Skeletal muscle tissue (tissue), 4 donors: ENCODE data around the gene RHO. TPM values are rescaled to one million over a fixed set of nuclear protein-coding genes. Genes with fewer than 3 reads are reported as not detected.

Experiments
- H3K27ac ChIP-seq: one replicate; pipeline ENCODE4 v1.7.0; 2013; ENCODE audit warnings: mild to moderate bottlenecking, low read depth, low read length, inconsistent platforms
- H3K27me3 ChIP-seq, 3 donors: one replicate each; pipeline ENCODE4 v1.7.0; 2013; ENCODE audit warnings: low read length in 3 of 3; ENCODE audit not compliant: control insufficient read depth in 3 of 3, insufficient read depth in 3 of 3
- H3K36me3 ChIP-seq, 3 donors: one replicate each; pipeline ENCODE4 v1.7.0; 2013; ENCODE audit warnings: low read length in 3 of 3; ENCODE audit not compliant: control insufficient read depth in 3 of 3, insufficient read depth in 3 of 3
- H3K4me1 ChIP-seq, 3 donors: one replicate each; pipeline ENCODE4 v1.7.0; 2013; ENCODE audit warnings: low read length in 3 of 3, mild to moderate bottlenecking in 3 of 3; ENCODE audit not compliant: control insufficient read depth in 3 of 3, insufficient read depth in 3 of 3
- H3K4me3 ChIP-seq, 3 donors: one replicate each; pipeline ENCODE4 v1.7.0; 2013; ENCODE audit warnings: low read length in 3 of 3
- H3K9ac ChIP-seq, 3 donors: one replicate each; pipeline ENCODE4 v1.7.0; 2013; ENCODE audit warnings: low read length in 3 of 3, mild to moderate bottlenecking in 3 of 3, moderate library complexity in 2 of 3, low read depth in 1 of 3
- H3K9me3 ChIP-seq, 3 donors: one replicate each; pipeline ENCODE4 v1.7.0; 2013; ENCODE audit warnings: low read length in 3 of 3; ENCODE audit not compliant: control insufficient read depth in 3 of 3
- total RNA-seq: library from RNA; depleted of rRNA; stranded (reverse); fragments of >200 nt; gene quantifications from one replicate; pipeline ENCODE4 v1.2.3, GENCODE V29; 2014
- donor health status: Osteomylitis.

Gene RHO
- total RNA-seq, 1 donor from 2014 or later: not detected

GRCh38 chr3:129555616-129556357, 27.3 kb downstream of the RHO start:
- Histone ChIP-seq H3K36me3 (peaks cover 7 to 19% (median 18%) of the 10 kb centered on the region in 3 donors), H3K27me3 (no peaks in the 10 kb centered on the region), H3K9me3 (no peaks in the 10 kb centered on the region), H3K4me1 (peaks cover 55 to 71% (median 69%) of the 10 kb centered on the region in 3 donors), H3K27ac (no peak overlapping the region), H3K9ac (no peak overlapping the region), H3K4me3 (no peak overlapping the region)

GRCh38 chr3:129556358-129556695, 27.9 kb downstream of the RHO start:
- no peaks in the 10 kb centered on the region for H3K27me3 ChIP-seq
- no peaks in the 10 kb centered on the region for H3K9me3 ChIP-seq
- H3K27ac ChIP-seq: no peak overlapping the region
- no peak overlapping the region for H3K4me3 ChIP-seq
- peak overlapping the region in 1 of 3 donors; percentile 24 for H3K9ac ChIP-seq
- peaks cover 60 to 75% (median 74%) of the 10 kb centered on the region in 3 donors for H3K4me1 ChIP-seq
- peaks cover 7 to 19% (median 18%) of the 10 kb centered on the region in 3 donors for H3K36me3 ChIP-seq

- H3K9me3 ChIP-seq: no peaks in the 10 kb centered on the region
- H3K4me1 ChIP-seq: peaks cover 66 to 80% (median 79%) of the 10 kb centered on the region in 3 donors
- peaks cover 7 to 19% (median 19%) of the 10 kb centered on the region in 3 donors for H3K36me3 ChIP-seq
- peak overlapping the region in 1 of 3 donors; percentile 62 for H3K9ac ChIP-seq
- no peaks in the 10 kb centered on the region for H3K27me3 ChIP-seq
- peak overlapping the region; percentile 48 for H3K27ac ChIP-seq
- H3K4me3 ChIP-seq: no peak overlapping the region
Measured at GRCh38 chr3:129556890-129557547, 28.6 kb downstream of the RHO start.

- Histone ChIP-seq H3K4me1 (peaks cover 65 to 77% (median 77%) of the 10 kb centered on the region in 3 donors), H3K4me3 (peak overlapping the region in 1 of 3 donors; percentile 22), H3K27me3 (no peaks in the 10 kb centered on the region), H3K27ac (peak overlapping the region; percentile 48), H3K9me3 (no peaks in the 10 kb centered on the region), H3K36me3 (peaks cover 7 to 23% (median 19%) of the 10 kb centered on the region in 3 donors), H3K9ac (peak overlapping the region in 1 of 3 donors; percentile 62)
Measured at GRCh38 chr3:129557548-129557894, 29.1 kb downstream of the RHO start.

GRCh38 chr3:129558081-129558771, 29.8 kb downstream of the RHO start:
- peak overlapping the region; percentile 48 for H3K27ac ChIP-seq
- H3K36me3 ChIP-seq: peaks cover 7 to 27% (median 25%) of the 10 kb centered on the region in 3 donors
- peaks cover 58 to 75% (median 72%) of the 10 kb centered on the region in 3 donors for H3K4me1 ChIP-seq
- H3K9me3 ChIP-seq: no peaks in the 10 kb centered on the region
- H3K4me3 ChIP-seq: no peak overlapping the region
- H3K27me3 ChIP-seq: no peaks in the 10 kb centered on the region
- H3K9ac ChIP-seq: peak overlapping the region in 2 of 3 donors; percentile 5 to 40

- Histone ChIP-seq H3K27ac (no peak overlapping the region), H3K27me3 (no peaks in the 10 kb centered on the region), H3K36me3 (peaks cover 7 to 27% (median 25%) of the 10 kb centered on the region in 3 donors), H3K9me3 (no peaks in the 10 kb centered on the region), H3K9ac (peak overlapping the region in 1 of 3 donors; percentile 40), H3K4me3 (no peak overlapping the region), H3K4me1 (peaks cover 63 to 79% (median 74%) of the 10 kb centered on the region in 3 donors)
Measured at GRCh38 chr3:129558772-129559564, 30.5 kb downstream of the RHO start.

GRCh38 chr3:129559565-129560079, 31.2 kb downstream of the RHO start:
- H3K9me3 ChIP-seq: no peaks in the 10 kb centered on the region
- H3K36me3 ChIP-seq: peaks cover 7 to 30% (median 25%) of the 10 kb centered on the region in 3 donors
- peaks cover 68 to 80% (median 74%) of the 10 kb centered on the region in 3 donors for H3K4me1 ChIP-seq
- H3K4me3 ChIP-seq: no peak overlapping the region
- peak overlapping the region; percentile 75 for H3K27ac ChIP-seq
- no peaks in the 10 kb centered on the region for H3K27me3 ChIP-seq
- H3K9ac ChIP-seq: peak overlapping the region in 1 of 3 donors; percentile 8

- peaks cover 71 to 80% (median 75%) of the 10 kb centered on the region in 3 donors for H3K4me1 ChIP-seq
- no peaks in the 10 kb centered on the region for H3K9me3 ChIP-seq
- H3K27ac ChIP-seq: peak overlapping the region; percentile 75
- H3K9ac ChIP-seq: peak overlapping the region in 1 of 3 donors; percentile 45
- H3K36me3 ChIP-seq: peaks cover 7 to 37% (median 29%) of the 10 kb centered on the region in 3 donors
- H3K4me3 ChIP-seq: no peak overlapping the region
- no peaks in the 10 kb centered on the region for H3K27me3 ChIP-seq
Measured at GRCh38 chr3:129560269-129560787, 31.9 kb downstream of the RHO start.
